GM12892 (cell line): ENCODE data around the gene FTO.

Source experiments
- DNase-seq: peaks from one replicate; pipeline ENCODE4 v3.0.0; 2011; ENCODE audit not compliant: insufficient read length
- FAIRE-seq: peaks from 2 replicates; lab custom pipeline; 2011; peaks lifted over from hg19 to GRCh38; lab: Jason Lieb, UNC
- POLR2A ChIP-seq: IDR thresholded peaks from 2 replicates; pipeline ENCODE4 v1.6.1; 2011; ENCODE audit warnings: low read depth, low read length, control low read depth
- POLR2AphosphoS5 ChIP-seq: IDR thresholded peaks from 2 replicates; pipeline ENCODE4 v1.6.1; 2011; ENCODE audit warnings: low read depth, low read length, control low read depth
- TAF1 ChIP-seq: IDR thresholded peaks from 2 replicates; pipeline ENCODE4 v1.6.1; 2011; ENCODE audit warnings: low read depth, mild to moderate bottlenecking, control low read depth, low read length, borderline replicate concordance

Gene FTO

GRCh38 chr16:53945996-53946395 is 242.0 kb downstream of the FTO start:
- FAIRE-seq (no peak), DNase-seq (no peak)
- no peak for TF ChIP-seq POLR2A
- no peak for TF ChIP-seq TAF1
- TF ChIP-seq POLR2AphosphoS5, result no peak

DNA sequence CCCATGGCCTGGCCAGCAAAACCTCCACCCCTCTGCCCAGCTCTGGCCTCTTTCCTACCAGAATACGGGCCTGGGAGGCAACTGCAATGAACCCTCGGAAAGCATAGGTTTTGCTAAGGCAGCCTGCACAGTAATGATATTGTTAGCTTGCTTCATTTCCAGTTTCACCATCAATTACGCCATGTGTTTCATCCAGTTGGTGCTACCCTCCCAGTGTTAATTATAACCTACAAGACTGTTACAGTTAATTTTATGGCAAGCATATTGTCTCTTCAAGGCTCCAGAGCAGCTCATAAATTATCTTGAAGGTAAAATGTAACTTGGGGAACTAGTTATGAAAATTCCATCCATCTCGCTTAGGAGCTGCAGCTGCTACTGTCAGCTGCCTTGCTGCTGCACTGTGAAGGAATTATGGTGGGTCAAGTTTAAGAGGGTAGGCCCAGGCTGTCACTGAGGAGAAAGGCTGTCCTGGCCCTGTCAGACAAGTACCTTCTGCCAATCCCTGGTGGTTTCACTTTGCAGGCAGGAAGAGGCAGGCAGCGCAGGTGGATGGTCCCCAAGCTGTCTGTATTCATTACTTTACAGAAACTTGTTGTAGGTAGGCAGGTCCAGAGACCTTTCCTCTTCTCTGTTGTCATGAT is 242.9 kb downstream of the FTO start:
- FAIRE-seq (no peak), DNase-seq (no peak)
- TF ChIP-seq TAF1, result no peak
- no peak for TF ChIP-seq POLR2A
- no peak for TF ChIP-seq POLR2AphosphoS5

DNA sequence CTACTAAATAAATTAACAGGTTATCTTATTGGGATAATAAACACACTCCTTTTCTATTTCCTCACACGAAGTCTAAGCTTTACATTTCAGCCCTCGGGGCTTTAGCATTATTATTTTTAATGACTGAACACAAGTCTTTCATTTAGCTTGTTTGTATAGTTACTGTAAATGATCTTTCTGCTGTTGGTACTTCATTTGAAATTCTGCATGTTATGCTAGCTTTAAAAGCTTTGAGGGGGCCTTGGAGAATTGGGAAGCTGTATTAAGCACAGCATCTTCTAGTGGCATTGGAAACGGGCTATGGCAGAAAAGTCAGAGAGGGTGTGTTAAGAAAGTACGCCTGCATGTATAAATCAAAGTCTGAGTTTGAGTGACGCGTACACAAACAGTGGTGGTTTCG is 243.7 kb downstream of the FTO start:
- TF ChIP-seq TAF1 (no peak), POLR2A (no peak), POLR2AphosphoS5 (no peak)
- DNase-seq, result no peak
- FAIRE-seq, result no peak

- TF ChIP-seq TAF1, result no peak
- TF ChIP-seq POLR2A, result no peak
- no peak for TF ChIP-seq POLR2AphosphoS5
- FAIRE-seq (no peak), DNase-seq (no peak)
These were observed 244.4 kb downstream of the FTO start for GRCh38 chr16:53948326-53948725.

DNA sequence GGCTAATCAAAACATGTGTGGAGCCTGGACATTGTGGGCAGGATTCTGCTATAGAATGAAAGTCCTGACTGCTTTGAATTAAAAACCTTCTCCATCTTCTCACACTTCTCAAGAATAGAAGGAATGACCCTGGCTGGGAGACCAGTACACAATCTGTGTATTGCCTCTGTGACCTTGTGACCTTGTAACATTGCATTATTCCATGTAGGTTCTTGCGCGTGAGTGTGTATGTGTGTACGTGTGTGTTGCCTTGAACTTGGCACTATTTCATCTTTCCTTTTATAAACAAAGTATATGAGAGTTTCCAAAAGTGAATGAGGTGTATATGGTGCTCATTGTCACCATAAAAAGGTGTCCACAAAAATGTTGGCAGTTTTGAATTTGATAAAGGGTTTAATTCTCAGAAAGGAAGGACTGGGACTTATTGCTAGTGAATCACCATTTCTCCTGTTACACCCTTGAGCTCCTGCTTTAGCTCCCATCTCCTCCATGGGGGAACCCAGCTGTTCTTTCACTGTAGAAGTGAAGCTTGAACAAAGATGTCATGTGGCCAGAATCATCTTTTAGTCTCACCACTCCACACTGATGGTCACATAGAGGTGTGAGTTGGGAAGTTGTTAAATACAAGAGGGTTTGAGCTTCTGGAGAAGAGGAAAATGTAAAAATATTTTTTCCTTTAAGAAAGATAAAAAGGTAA is 244.9 kb downstream of the FTO start:
- DNase-seq (no peak), FAIRE-seq (no peak)
- TF ChIP-seq POLR2AphosphoS5, result no peak
- no peak for TF ChIP-seq POLR2A
- no peak for TF ChIP-seq TAF1

- DNase-seq (no peak), FAIRE-seq (no peak)
- no peak for TF ChIP-seq POLR2AphosphoS5
- no peak for TF ChIP-seq TAF1
- TF ChIP-seq POLR2A, result no peak
These were observed 245.9 kb downstream of the FTO start for GRCh38 chr16:53949715-53950410.

GRCh38 chr16:53950677-53951076 is 246.7 kb downstream of the FTO start:
- DNase-seq (no peak), FAIRE-seq (no peak)
- no peak for TF ChIP-seq POLR2AphosphoS5
- no peak for TF ChIP-seq TAF1
- TF ChIP-seq POLR2A, result no peak

- FAIRE-seq, result no peak
- no peak for TF ChIP-seq POLR2AphosphoS5
- TF ChIP-seq POLR2A, result no peak
- TF ChIP-seq TAF1, result no peak
- no peak for DNase-seq
These were observed 248.6 kb downstream of the FTO start for GRCh38 chr16:53952215-53953208.

- no peak for FAIRE-seq
- TF ChIP-seq TAF1 (no peak), POLR2A (no peak), POLR2AphosphoS5 (no peak)
These were observed 249.4 kb downstream of the FTO start for GRCh38 chr16:53953336-53953735.

GRCh38 chr16:53955221-53955875 is 251.4 kb downstream of the FTO start:
- DNase-seq (no peak), FAIRE-seq (no peak)
- no peak for TF ChIP-seq POLR2AphosphoS5
- TF ChIP-seq TAF1, result no peak
- no peak for TF ChIP-seq POLR2A

More at GRCh38 chr16:53953336-53953735, 249.4 kb downstream of the FTO start:
- no peak for DNase-seq

GRCh38 chr16:53958341-53958880 is 254.5 kb downstream of the FTO start:
- no peak for DNase-seq
- TF ChIP-seq TAF1 (no peak), POLR2AphosphoS5 (no peak), POLR2A (no peak)
- no peak for FAIRE-seq
